VCaP (cell line): ENCODE results near the gene DSP.

Experiments
- H3K27ac ChIP-seq: fragments of 450-650 bp; 2 replicates; pipeline ENCODE4 v1.5.1; 2017
- CTCF ChIP-seq: fragments of 450-650 bp; conservative IDR thresholded peaks from 2 replicates; pipeline ENCODE4 v1.5.1; 2017; ENCODE audit warnings: mild to moderate bottlenecking, moderate library complexity

DSP gene

GRCh38 chr6:7628479-7628878, 87.0 kb downstream of the DSP start:
- no peak overlapping the region for H3K27ac ChIP-seq
- no peak for TF ChIP-seq CTCF

GRCh38 chr6:7628909-7629308, 87.4 kb downstream of the DSP start:
- TF ChIP-seq CTCF = no peak
- no peak overlapping the region for H3K27ac ChIP-seq

- no peak for TF ChIP-seq CTCF
- H3K27ac ChIP-seq = no peak overlapping the region
Measured at GRCh38 chr6:7629321-7629720, 87.8 kb downstream of the DSP start.

- no peak overlapping the region for H3K27ac ChIP-seq
- no peak for TF ChIP-seq CTCF
Measured at GRCh38 chr6:7630792-7631191, 89.3 kb downstream of the DSP start.

GRCh38 chr6:7631466-7631865, 90.0 kb downstream of the DSP start:
- H3K27ac ChIP-seq = no peak overlapping the region
- no peak for TF ChIP-seq CTCF

GRCh38 chr6:7632501-7633290, 91.2 kb downstream of the DSP start:
- no peak for TF ChIP-seq CTCF
- H3K27ac ChIP-seq = no peak overlapping the region

GRCh38 chr6:7633361-7633760, 91.9 kb downstream of the DSP start:
- no peak overlapping the region for H3K27ac ChIP-seq
- no peak for TF ChIP-seq CTCF
